HG02571 (cell line): Measurements from ENCODE around the gene LENG8.
"Not testable (repeated sequence)": the region's sequence is repeated elsewhere in the genome, so short reads cannot be mapped to it uniquely, and the experiment has no call there.

Experiments
- ATAC-seq: cut with Tn5 transposase; IDR thresholded peaks from one replicate; pipeline ENCODE4 v1.9.1; 2021; ENCODE audit warnings: mild to moderate bottlenecking, moderate library complexity; ENCODE audit not compliant: unreplicated experiment

Gene LENG8

GRCh38 chr19:54460230-54461005, 11.4 kb downstream of the LENG8 start:
- ATAC-seq = no peak

DNA sequence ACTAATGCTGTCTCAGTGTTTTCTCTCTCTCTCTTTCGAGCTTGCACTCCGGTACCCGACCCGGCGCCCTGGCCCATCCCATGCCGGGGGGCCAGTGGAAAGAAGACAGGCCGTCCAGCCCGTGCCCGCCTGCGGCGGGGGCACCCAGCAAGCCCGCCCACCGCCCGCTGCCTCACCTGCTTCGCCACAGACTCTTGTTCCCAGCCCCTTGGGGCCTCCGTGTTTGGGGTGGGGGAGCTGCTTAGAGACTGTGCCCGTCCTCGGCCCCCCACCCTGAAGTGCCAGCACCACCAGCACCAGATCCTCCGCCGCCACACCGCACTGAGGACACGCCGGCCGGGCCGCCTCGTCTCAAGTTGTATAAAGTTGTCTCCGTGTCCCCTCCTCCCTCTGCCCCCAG, 12.2 kb downstream of the LENG8 start:
- no peak for ATAC-seq

DNA sequence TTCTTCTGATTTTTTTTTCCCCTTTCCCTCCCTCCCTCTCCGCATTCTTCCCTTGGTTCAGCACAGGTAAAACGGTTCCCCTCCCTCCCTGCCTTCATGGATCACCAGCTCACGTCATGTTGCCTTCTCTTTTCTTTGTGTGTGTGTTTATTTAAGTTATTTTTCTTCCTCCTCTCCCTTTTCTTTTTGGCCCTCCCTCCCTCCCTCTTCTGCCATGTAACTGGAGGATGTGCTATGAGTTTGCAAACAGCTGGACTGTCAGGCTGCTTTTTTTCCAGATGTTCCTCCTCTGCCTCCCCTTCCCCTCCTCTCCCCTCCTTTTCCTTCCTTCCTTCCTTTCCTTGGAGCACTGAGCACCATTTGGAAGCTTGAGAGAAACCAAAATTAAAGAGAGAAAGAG, 12.6 kb downstream of the LENG8 start:
- ATAC-seq = no peak

DNA sequence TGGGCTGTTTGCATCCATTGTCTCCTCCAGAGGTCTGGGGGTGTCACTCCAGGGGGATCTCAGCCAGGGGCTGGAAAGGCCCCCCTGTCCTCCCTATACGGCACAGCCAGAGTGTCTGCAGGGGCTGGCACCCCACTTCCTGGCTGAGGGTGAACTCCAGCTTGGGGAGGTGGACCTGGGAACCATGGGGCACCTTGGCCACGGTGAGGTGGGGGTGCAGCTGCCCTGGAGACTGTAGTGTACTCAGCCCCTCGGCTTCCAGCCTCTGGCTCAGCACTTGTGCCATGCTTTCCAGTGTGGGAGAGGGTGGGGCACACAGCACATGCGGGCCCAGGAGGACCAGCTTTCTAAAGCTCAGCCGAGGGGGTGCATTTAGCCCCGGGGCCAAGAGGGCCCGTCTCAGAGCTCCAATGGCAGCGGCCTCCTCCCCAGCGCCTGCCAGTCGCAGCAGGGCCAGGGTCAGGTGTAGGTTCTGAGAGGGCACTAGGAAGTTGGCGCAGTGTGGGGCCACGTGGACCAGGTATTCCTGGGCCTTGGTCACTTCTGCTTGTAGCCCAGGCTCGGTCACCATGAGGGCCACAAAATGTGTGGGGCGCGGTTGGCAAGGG, 13.2 kb downstream of the LENG8 start:
- no peak for ATAC-seq

- ATAC-seq = no peak
Observed at GRCh38 chr19:54462655-54463530, 13.9 kb downstream of the LENG8 start.

DNA sequence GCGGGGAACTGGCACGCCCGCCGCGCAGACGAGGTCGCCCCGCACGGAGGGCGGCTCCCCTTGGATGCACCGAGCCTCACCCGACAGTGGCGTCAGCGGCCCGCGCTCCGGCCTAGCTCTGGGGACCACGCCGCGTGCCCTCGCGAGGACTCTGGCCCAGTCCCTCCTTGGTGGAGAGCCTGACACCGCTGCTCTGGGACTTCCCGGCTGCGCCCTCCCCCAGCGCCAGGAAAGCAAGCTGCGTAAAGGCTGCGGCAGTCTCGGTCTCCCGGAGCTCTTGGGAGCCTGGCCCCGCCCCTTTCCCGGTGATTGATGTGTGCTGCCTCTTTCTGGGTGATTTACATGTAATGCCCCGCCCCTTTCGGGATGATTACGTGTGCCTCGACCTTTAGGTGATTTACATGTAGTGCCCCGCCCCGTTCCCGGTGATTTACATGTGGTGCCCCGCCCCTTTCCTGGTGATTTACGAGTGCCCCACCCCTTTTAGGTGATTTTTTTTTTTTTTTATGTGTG, 14.6 kb downstream of the LENG8 start, which contains the start of gene LENG9:
Gene LENG9 (minus strand): TSS at position 248 of the 513 bp plus-strand sequence. CDS start 252 bp downstream, outside the sequence.
- ATAC-seq = peak; percentile 55

GRCh38 chr19:54464044-54464629, 15.1 kb downstream of the LENG8 start:
- peak; percentile 39 for ATAC-seq

GRCh38 chr19:54464630-54465425, 15.8 kb downstream of the LENG8 start:
- ATAC-seq = peak; percentile 31

DNA sequence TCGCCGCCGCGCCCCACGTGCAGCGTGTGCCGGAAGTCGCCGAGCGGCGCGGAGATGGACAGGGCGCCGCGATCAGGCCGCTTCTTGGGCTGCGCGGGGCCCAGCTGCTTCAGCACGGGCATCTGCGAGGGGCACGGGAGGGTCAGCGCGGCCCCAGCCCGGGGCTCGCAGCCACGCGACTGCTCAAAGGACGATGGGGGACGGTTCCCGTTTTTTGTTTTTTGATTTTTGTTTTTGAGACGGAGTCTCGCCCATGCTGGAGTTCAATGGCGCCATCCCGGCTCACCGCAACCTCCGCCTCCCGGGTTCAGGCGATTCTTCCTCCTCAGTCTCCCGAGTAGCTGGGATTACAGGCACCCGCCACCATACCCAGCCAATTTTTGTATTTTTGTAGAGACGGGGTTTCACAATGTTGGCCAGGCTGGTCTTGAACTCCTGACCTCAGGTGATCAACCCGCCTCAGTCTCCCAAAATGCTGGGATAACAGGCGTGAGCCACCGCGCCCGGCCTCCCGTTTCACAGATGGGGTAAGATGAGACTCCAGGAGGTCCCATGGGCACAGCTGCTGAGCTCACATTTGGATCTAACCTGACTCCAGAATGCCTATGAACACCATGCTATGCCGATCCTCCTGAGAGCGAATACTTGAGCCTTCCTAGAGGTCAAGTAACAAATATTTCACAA, 16.6 kb downstream of the LENG8 start:
- no peak for ATAC-seq

DNA sequence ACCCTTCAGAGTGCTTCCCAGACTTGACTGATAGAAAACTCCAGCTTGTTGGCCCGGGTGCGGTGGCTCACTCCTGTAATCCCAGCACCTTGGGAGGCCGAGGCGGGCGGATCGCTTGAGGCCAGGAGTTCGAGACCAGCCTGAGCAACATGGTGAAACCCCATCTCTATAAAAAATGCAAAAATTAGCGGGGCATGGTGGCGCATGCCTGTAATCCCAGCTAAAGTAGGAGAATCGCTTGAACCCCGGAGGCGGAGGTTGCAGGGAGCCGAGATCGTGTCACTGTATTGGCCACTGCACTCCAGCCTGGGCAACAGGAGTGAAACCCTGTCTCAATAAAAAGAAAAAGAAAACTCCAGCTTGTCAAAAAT, 17.1 kb downstream of the LENG8 start:
- not testable (repeated sequence) for ATAC-seq

DNA sequence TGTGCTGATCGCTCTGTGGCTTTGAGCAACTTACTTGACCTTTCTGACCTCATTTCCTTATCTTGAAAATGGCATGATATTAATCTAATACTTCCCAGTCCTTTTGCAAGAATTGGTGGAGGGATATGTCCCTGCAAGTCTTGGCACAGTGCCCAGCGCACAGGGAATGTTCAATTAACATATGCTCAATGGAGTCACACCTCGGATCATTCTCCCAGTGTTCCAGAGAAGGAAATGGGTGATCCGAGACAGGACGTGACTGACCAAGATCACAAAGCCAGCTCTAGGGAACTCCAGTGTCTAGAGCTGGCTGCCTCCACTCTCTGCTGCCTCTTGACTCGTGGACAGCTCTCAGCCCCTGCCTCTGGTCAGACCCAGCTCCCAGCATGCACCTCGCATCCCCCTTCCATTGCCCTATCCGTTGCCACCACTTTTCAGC, 20.5 kb downstream of the LENG8 start:
- ATAC-seq = no peak

DNA sequence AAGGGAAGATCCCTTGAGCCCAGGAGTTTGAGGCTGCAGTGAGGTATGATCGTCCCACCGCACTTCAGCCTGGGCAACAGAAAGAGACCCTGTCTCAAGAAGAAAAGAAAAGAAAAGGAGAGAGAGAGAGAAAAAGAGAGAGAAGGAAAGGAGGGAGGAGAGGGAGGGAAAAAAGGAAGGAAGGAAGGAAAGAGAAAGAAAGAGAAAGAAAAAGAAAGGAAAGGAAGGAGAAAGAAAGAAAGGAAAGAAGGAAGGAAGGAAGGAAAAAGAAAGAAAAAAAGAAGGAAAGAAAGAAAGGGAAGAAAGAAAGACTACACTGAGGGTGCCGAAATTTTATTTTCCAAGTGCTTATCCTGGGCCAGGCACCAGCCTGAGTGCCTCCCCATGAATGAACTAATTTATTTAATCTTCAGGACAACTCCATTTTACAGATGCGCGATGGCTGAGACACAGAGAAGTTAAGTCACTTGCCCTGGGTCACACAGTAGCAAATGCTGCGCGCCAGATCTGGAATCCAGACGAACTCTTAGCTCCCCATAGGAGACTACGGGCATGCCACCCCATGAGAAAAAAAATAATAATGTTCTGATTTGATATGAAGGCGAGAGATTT, 21.4 kb downstream of the LENG8 start:
- no peak for ATAC-seq

DNA sequence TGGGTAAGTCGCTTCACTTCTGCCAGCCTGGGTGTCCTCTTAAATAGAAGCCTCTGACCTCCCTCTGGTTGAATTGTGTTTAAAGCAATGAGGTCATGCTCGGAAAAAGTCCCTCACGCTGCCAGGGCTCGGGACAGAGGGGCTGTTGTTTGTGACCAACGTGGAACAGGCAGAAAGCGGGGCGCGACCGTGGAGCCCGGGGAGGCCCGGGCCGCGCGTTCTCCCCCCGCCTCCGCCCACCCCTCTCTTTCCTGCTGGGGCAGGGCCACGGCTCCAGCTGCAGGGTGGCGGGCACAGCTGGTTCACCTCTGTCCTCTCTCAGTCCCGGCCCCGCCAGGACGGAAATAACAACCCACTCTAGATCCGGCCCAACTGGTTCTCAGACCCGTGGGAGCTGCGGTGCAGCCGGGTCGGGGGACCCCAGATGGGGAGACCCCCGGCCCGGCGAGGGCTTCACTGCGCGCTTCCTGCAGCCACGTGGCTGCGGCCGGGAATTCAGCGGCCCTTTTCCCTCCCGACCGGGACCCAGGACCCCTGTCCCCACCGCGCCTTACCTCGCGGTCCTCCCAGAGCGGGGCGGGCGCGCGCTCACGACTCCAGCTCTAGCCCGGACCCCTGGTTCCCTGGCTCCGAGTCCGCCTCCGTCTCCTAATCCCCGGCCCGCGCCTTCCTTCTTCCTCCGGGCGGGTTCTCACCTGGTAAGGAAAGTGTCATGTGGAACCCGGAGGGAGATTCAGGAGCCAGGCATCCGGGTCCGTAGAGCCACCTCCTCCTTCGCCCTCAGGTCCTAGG, 22.2 kb downstream of the LENG8 start:
- no peak for ATAC-seq

DNA sequence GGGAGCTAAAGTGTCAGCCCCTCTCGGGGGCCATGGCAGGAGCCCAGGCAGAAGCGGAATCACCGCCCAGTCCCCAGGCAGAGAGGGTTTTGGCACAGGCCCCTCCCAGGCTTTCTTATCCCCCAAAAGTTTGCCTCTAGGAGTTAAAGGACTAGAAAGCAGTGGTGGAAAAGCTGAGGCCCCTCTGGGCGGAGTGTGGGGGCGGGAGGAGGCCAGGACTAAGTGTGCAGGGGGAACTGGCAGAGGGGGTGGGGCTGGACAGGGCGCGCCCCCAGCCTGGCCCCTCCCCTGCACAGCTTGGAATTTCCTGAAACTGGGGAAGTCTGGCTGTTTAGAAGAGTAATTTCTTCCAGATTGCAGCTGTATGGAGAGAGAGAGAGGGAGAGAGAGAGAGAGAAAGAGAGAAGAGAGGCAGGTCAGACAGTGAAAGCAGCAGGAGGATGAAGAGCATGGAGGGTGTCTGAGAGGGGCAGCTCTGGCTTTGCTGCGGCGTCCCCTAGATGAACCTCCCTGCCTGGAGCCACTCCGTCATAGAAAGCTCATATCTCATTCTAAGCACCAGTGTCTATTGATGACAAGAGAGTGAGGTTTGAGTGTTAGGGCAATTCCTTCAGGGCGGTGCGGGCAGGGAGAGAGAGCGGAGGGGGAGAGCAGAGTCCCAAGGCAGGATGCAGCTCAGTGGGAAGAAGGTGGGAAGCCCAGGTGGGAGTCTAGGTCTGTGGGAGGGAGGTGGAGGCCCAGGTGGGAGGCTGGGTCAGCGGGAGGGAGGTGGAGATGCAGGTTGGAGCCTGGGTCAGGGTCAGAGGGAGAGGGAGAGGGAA, 24.3 kb downstream of the LENG8 start, which contains the start of gene CDC42EP5:
Gene CDC42EP5 (minus strand): TSS at position 226 of the 821 bp plus-strand sequence. CDS start 7,749 bp downstream, outside the sequence.
- ATAC-seq = no peak

DNA sequence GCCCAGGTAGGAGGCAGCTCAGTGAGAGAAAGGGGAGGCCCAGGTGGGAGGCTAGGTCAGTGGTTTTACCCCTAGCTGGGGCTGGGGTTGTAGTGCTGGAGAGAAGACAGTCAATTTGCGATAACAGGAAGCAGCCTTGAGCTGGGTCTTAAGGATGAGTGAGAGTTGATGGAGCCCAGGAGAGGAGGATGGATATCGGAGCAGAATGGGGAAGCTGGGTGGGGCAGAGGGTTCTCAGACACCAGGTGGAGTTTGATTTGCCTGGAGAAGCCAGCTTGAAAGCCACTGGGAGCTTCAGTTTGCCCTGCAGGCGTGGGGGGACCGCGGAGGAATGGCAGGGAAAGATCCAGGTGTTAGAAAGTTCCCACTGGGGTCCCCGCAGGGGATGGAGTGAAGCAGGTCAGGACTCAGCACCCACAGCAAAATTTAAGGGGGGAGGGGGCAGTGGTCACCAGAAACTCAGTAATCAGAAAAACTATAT, 24.9 kb downstream of the LENG8 start:
- no peak for ATAC-seq

GRCh38 chr19:54475706-54476105, 26.7 kb downstream of the LENG8 start:
- ATAC-seq = no peak

GRCh38 chr19:54477650-54478049, 28.7 kb downstream of the LENG8 start:
- no peak for ATAC-seq
